ENCODE data around the gene BCL6B. TPM values are rescaled to one million over a fixed set of nuclear protein-coding genes. Genes with fewer than 3 reads are reported as not detected.

Gene BCL6B
- total and polyA plus RNA-seq, 2 of the 4 experiments (the other 2 are of a cell fraction) = not detected

- dilution Hi-C loops (cut with HindIII; ENCODE audit: low sequenced_read_pairs, unreplicated experiment) = no loop called here
- no peaks in the 10 kb centered on the region for H3K9me1 ChIP-seq (ENCODE audit: insufficient read depth, low read length)
- peaks cover 6% of the 10 kb centered on the region for H3K4me1 ChIP-seq (ENCODE audit: control insufficient read depth, insufficient read depth, low read length)
- ChIA-PET CTCF (no interaction called here), POLR2A (ENCODE audit: unreplicated experiment) (no interaction called here)
- peak overlapping the region; percentile 56 for H2AK9ac ChIP-seq (replicated peaks; ENCODE audit: low read depth, low read length, poor library complexity)
- no peak overlapping the region for H3K18ac ChIP-seq (ENCODE audit: low read depth, low read length)
- no peak overlapping the region for H3K56ac ChIP-seq (ENCODE audit: extremely low read depth, insufficient read depth, low read length)
- no peak overlapping the region for H3K4ac ChIP-seq (ENCODE audit: low read depth, low read length)
- peak; percentile 34 for ATAC-seq (ENCODE audit: low read depth)
- H2BK15ac ChIP-seq (ENCODE audit: low read depth, low read length) = no peak overlapping the region
- H4K20me1 ChIP-seq (ENCODE audit: insufficient read depth, low read length) = no peaks in the 10 kb centered on the region
- no peaks in the 10 kb centered on the region for H3K9me3 ChIP-seq (ENCODE audit: control insufficient read depth, insufficient read depth, low read length)
- DNase-seq = no peak
- H3K27ac ChIP-seq (ENCODE audit: insufficient read depth, low read length) = no peak overlapping the region
- 6% methylated on average over 11 of the region's 21 CpGs; no CpG with 5 or more reads in 1 of the 2 experiments for WGBS, 2 experiments (ENCODE audit: extremely low coverage in 2 of 2, insufficient read length in 1 of 2)
- peak overlapping the region; percentile 25; the same call in 1 of the 2 replicates for H3K4me2 ChIP-seq (ENCODE audit: low read depth, low read length)
- H4K8ac ChIP-seq (ENCODE audit: low read depth in 2 of 2, low read length in 2 of 2) = peak overlapping the region in 1 of 2 experiments; percentile 32; a peak in 1 of 4 replicates
- intact Hi-C loops (cut with micrococcal nuclease) = loop anchor here (10.0 kb wide), 1 partner anchor 522 kb away; the partner anchor contains the start of gene SENP3
- H4K91ac ChIP-seq (ENCODE audit: insufficient read depth, low read depth, low read length) = no peak overlapping the region
- H3K27me3 ChIP-seq (ENCODE audit: control insufficient read depth, insufficient read depth, low read length) = peaks cover 29% of the 10 kb centered on the region
- H2BK20ac ChIP-seq (ENCODE audit: low read depth, low read length) = no peak overlapping the region
- H3K79me1 ChIP-seq (ENCODE audit: low read depth in 1 of 2, low read length in 2 of 2) = no peaks in the 10 kb centered on the region
- H3K4me3 ChIP-seq (ENCODE audit: insufficient read depth, low read depth, low read length) = no peak overlapping the region; the same call in 1 of the 2 replicates
- H3K14ac ChIP-seq (replicated peaks; ENCODE audit: low read depth, low read length) = no peak overlapping the region
- no peaks in the 10 kb centered on the region for H3K36me3 ChIP-seq (ENCODE audit: control insufficient read depth, insufficient read depth, low read length)
- H2BK120ac ChIP-seq (ENCODE audit: low read depth, low read length) = no peak overlapping the region
- TF ChIP-seq SMC3 (IDR thresholded peaks at IDR 0.05; ENCODE audit: low read depth, low read length) = no peak
- TF ChIP-seq CEBPB (IDR thresholded peaks at IDR 0.05; ENCODE audit: low read depth, low read length) = no peak
- TF ChIP-seq BHLHE40 (IDR thresholded peaks at IDR 0.05; ENCODE audit: low read depth, low read length) = no peak
- TF ChIP-seq ELK1 (IDR thresholded peaks at IDR 0.05; ENCODE audit: borderline replicate concordance, low read depth, low read length) = no peak
- TF ChIP-seq NFE2L2 (IDR thresholded peaks at IDR 0.05; ENCODE audit: low read depth, low read length) = no peak
- TF ChIP-seq CHD1 (IDR thresholded peaks at IDR 0.05; ENCODE audit: low read depth, low read length) = no peak
- TF ChIP-seq RAD21 (IDR thresholded peaks at IDR 0.05; ENCODE audit: low read length) = no peak
- TF ChIP-seq POLR2A (IDR thresholded peaks at IDR 0.05; ENCODE audit: low read depth, low read length) = no peak
- no peak for TF ChIP-seq FOS (IDR thresholded peaks at IDR 0.05; ENCODE audit: low read depth, low read length)
- no peak for TF ChIP-seq MXI1 (IDR thresholded peaks at IDR 0.05; ENCODE audit: borderline replicate concordance, low read depth, low read length)
- no peak for TF ChIP-seq MAZ (IDR thresholded peaks at IDR 0.05; ENCODE audit: borderline replicate concordance, low read depth, low read length)
- no peak for TF ChIP-seq RFX5 (IDR thresholded peaks at IDR 0.05; ENCODE audit: low read depth, low read length)
- no peak for TF ChIP-seq USF2 (IDR thresholded peaks at IDR 0.05; ENCODE audit: low read depth, low read length)
- TF ChIP-seq MAFK (IDR thresholded peaks at IDR 0.05; ENCODE audit: low read depth, low read length) = no peak
- no peak for TF ChIP-seq CTCF (conservative IDR thresholded peaks at IDR 0.05; ENCODE audit: low read depth, low read length)
- H3K9ac ChIP-seq (ENCODE audit: low read depth, low read length) = no peak overlapping the region
- in situ Hi-C loops (cut with MboI; ENCODE audit: low sequenced_read_pairs) = loop anchor here (10.0 kb wide), 1 partner anchor 262 kb away; the partner anchor contains the start of gene EIF5A
- no TSS peak for BruUV-seq (replicated peaks)
- H4K5ac ChIP-seq (ENCODE audit: low read depth, low read length) = no peak overlapping the region
- peak overlapping the region; percentile 89 for H2AFZ ChIP-seq (replicated peaks; ENCODE audit: low read length, poor library complexity)
- no peak overlapping the region for H3K23ac ChIP-seq (ENCODE audit: low read depth, low read length)
- H2BK5ac ChIP-seq (ENCODE audit: low read depth, low read length, poor library complexity, severe bottlenecking) = no peak overlapping the region
- no peak overlapping the region for H2AK5ac ChIP-seq (ENCODE audit: low read depth, low read length)
These were observed 20.3 kb downstream of the BCL6B start for GRCh38 chr17:7043182-7043496.
